NCI-H82 (cell line): Measurements from ENCODE around the gene EIPR1.
A peak's percentile ranks its signal among the peaks of the same experiment; 100 is the strongest.

Source experiments
- DNase-seq: peaks from one replicate; lab custom pipeline; 2025; lab: John Stamatoyannopoulos, UW

Gene EIPR1

DNA sequence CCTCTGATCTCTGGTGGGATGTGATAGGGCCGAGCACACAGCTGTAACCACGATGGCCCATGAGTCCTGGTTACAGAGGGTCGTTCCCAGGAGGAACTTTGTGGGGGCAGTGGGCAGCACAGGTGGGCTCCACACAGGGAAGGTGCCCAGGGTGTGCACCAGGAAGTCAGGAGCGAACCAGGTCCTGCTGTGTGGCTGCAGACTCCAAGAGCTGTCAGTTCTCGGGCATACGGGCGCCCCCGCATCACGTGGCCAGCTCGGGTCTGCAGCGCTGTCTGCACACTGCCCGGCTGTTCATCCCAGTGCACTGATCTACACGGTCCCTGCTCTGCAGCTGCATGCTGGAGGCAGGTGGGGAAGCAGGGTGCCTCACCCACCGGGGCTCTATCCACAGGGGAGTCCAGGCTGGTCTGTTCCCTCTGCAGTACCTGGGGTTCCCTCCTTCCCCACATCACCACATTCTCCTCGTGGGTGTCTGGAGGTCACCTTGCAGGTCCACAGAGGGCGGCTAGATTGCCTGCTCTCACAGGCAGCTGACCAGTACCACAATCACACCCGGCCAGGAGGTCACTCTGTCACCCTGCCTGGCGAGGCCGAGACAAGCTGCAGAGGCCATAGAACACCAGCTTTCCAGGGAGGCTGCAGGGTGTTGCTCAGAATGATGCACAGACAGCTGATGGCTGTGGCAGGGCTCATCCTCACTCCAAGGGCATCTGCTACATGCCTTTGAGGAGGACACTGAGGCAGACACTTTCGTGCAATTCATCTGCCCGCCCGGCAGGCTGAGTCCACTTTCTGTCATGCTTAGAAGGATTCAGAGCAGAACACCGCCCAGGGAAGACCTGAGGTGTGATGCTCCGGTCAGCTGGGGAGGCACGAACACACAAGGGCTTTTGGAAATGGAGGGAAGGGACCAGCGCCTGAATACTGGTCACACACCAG lies 202.7 kb downstream of the EIPR1 start:
- no peak for DNase-seq

DNA sequence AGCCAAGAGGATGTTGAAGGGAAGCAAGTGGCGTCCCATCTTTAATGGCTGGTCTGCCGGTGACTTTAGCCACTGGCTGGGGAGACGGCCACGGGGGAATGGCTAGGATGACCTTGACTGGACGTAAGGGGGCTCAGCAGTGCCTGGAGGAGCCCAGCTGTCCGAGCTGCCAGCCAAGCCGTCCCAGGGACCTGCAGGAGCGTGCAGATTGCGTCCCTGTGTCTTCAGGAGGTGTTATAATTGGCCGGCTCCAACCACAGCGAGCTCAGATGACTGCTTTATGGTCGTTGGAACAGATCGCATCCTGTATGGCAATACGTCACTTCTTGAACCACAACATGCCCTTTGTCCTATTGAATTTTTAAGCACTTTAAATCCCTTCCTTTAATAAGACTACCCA lies 204.6 kb downstream of the EIPR1 start:
- no peak for DNase-seq

DNA sequence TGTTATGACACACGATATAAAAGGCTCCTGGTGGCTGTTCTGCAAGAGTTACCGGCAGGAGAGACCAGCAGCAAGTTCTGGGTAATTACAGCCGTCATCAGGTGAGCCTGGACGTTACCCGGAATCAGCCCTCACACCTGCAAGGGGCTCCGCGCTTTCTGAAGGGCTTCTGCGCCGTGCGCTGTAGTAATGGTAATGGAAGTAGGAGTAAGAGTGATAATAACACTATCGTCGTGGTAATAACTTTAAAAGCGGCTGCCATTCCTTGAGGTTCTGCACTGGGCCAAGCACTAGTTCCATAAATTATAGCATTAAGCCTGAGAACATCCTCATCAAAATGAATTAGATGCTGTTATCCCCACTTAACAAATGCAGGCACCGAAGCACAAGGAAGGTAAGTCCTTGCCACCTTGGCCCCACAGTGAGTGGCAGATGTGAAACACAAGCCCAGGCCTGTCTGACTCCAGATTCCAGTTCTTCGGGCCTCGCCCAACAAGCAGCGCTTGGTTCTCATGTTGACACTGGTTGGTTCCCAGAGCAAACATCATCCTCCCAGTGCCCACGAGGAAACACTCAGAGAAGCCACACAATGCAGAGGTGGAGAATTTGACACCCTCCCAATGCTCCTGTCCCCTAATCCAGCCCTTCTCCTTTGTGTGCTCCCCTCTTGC lies 205.2 kb downstream of the EIPR1 start:
- no peak for DNase-seq

DNA sequence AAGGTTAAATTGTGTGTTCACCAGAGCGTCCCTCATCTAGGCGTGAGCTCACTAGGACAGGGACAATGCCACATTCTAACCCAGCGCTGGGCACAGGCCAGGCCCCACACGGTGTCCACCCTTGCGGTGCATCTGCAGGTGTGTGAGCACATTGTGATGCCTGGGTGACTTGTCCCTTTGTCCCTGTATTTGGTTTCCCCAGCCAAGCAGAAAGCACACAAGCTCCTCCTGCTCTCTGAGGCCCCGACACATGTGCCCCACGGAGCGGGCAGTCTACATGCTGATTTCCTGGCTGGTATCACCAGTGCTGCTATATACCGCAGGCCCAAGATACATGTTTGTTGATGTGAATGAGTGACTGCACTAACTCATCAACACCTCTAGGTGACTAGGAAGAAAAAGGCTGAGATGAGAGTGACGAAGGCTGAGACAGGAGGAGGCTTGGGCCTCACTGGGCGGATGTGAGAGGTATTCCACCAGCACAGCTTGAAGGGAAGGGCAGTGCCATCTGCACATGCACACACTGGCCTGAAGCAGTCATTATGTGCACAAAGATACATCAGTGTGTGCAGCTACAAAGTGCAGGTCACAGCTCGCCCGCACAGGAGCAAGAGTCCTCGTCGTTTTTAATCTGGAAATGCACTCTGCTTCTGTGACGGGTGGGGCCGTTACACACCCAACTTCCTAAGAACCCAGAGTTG lies 205.9 kb downstream of the EIPR1 start:
- DNase-seq = no peak

DNA sequence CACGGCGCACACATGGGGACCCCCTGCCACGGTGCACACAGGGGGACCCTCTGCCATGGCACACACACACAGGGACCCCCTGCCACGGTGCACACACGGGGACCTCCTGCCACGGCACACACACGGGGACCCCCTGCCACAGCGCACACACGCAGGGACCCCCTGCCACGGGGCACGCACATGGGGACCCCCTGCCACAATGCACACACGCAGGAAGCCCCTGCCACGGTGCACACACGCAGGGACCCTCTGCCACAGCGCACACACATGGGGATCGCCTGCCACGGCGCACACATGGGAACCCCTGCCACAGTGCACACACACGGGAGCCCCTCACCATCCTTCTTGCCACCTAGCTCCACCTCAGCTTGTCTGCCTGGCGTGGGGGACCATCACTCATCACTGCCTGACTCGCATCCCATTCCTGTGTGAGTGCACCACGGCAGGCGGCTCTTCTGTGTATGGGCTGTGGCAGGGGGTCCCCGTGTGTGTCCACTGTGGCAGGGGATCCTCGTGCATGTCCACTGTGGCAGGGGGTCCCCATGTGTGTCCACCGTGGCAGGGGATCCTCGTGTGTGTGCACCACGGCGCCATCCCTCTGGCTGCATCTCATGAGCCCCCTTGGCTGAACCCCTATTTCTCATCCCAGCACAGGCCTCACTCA lies 206.7 kb downstream of the EIPR1 start:
- no peak for DNase-seq

DNA sequence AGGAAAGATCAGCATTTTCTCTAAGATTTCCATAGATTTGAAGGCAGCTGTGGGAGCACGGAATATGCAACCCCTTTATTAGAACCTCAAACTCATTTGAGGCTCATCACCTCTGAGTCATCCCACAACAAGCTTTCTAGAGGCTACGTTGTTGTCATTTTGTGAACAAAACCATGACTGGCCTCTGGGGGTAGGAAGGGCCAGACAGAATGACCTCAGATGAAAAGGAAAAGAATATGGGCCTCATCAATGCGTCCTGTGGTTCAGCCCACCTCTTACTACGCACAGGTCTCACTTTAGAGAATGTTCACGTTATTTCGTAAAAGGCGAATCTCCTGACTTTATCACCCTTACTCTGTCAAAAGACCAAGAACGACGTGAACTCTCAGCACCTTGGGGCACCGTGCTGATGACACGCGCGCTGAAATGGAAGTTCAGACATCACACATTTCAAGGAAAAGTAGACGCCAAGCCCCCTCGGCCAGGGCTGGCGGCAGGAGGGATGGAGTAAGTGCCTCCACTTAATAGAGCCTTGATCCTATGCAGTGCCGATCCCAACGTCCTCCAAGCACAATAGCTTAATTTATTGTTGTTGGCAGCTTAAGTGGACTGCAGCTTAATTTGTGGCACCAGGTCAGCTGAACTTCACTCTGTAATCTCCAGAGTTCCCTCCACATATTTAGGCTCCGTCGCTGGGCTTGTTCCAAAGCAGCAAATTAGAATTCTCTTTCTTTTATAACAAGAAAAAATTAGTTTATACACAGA lies 208.3 kb downstream of the EIPR1 start:
- DNase-seq = peak; percentile 21

DNA sequence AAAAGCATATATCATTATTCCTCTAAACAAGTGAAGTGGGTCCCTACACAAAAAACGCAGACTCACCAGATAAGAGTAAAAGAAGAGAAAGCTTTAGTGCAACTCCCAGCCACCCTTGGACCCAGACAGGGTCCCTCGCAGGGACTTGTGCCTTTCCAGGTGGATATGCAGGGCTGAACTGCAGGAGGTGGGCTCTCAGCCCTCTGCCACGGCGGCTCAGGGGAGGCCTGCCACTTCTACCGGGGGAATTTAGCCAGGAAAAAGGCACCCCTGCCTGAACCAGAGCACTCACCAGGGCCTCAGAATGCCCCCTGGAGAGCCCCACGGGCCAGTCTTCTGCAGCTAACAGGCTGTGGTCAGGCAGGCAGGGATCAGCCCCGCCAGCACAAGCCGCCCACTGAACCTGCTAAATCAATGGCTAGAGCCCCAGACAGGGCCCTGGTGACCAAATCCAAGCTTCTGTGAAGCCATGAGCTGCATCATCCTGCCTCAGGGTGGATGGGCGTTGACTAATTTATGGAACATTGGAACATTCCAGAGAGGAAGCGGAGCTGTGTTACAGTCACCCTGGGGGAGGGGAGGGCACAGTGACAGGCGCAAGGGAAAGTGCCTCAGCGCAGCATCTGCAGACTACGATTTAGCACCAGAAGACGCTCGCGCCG lies 209.3 kb downstream of the EIPR1 start:
- no peak for DNase-seq

DNA sequence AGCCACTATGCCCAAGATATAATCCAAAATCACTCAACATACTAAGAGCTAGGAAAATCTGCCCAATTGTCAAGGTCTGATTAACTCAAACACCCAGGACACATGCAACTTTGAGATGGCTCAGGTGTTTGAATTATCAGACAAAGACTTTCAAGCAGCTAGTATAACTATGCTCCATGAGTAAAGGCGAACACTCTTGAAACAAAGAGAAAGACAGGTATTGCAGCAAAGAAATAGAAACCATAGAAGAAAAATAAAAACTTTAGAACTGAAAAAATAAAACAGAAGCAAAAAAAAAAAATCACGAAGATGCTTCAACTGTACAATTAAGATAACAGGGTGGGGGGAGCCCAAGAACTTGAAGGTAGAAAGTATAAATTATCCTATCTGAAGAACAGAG lies 214.2 kb downstream of the EIPR1 start:
- DNase-seq = no peak

DNA sequence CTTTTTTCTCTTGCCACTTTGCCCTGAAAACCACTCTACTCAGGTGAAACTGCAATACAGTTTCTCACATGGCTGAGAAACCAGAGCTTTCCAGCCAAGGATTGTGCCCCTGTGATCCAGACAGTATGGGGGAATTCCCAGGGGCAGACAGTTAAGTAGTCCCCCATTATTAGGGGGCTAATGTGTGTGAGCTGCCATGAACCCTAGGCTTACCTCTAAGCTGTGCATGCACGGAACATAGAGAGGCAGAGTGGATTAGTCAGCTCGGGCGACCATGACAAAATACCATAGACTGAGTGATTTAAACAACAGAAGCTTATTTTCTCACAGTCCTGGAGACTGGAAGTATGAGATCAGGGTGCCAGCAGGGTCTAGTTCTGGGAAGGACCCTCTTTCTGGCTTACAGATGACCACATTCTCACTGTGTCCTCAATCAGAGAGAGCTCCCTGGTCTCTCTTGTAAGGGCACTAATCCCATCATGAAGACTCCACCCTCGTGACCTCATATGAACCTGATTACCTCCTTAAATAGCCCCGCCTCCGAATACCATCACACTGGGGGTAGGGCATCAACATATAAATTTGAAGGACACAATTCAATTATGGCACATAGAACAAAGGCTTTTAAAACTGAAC lies 215.1 kb downstream of the EIPR1 start:
- DNase-seq = peak; percentile 48

DNA sequence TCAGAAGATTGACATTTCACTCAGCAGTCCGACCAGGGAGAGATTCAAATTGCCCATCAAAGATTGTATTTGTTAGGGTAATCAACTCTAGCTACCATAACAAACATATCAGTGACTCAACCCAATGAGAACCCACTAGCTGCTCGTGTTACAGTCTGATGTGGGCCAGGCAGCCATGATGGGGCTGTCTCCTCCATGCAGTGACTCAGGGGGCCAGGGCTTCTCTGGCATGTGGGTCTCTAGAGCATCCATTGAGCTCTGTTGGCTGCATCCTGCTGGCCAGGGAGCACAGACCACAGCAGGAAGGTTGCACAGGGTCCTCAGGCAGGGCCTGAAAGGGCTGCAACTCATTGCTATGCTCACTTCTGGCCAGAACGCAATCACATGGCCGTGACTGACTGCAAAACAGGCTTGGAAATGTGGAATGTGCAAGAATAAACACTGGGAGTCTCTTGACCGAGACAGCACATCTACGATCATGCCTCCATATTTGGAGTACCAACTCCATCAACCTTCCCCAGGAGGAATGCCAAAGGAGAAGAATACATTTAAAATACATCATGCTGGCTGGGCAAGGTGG lies 216.8 kb downstream of the EIPR1 start:
- no peak for DNase-seq

DNA sequence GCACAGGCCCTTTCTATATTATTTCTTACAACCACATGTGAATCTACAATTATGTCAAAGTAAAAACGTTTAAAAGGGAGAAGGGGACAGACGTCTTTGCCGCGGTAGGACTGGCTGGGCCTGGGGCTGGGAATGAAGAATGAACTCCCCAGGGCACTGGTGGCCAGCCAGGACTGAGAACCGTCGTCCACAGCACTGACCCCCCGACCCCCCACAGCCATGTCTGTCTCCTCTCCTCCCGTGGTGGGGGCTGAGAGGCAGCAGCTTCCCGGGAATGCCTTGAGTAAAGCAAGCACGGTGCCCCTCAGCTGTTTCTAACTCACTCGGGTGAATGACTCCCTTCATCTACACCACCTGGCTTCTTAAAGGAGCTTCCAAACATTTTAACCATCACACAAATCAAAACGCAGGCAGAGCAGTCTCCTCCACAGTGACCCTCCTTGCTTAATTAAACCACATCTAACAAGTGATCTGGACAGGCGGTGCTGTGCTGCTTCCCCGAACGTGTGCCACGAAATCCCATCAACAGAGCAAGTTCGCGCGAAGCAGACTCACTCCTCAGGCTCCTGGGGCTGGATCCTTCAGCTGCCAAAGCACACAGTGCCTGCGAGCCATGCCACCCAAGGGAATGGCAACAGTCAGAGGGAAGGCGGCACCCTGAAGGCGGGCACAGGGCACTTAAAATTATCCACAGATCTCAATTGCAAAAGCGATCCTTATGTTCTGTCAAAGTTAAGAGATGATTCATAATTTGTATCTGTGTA lies 217.7 kb downstream of the EIPR1 start:
- DNase-seq = no peak

DNA sequence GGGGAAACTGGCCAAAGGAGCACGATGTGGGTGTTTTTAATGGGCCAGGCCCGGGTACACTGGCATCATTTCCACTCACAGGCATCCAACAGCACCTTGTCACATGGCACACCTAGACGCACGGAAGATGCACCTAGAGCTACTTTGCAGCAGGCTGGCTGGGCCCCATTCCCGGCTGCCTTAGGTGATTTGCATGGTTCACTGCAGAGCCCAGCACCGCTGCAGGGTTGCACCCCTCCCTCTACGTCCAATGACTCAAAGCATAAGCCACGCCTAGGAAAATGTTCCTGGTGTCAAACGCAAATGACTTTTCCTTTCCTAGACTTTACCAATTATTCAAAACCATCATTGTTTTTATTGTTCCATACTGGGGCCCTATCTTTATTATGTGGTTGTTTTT lies 222.9 kb downstream of the EIPR1 start:
- DNase-seq = no peak

DNA sequence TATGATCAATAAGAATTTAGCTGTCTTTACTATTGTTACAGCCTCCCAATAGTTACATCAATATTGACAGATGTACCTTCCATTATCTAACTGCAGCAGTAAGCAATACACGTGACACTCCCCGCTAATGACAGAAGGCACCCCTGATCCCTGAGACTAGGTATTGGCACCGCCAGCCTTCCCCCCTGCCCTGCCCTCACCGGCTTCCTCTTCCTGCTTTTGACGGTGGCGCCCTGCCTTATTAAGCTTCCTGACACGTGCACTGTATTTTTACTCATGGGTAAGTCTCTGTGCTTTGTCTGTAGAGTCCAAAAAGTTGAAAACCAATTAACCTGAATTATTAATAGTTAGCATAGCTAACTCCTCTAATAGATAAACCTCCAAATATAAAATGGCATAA lies 223.5 kb downstream of the EIPR1 start:
- DNase-seq = no peak

DNA sequence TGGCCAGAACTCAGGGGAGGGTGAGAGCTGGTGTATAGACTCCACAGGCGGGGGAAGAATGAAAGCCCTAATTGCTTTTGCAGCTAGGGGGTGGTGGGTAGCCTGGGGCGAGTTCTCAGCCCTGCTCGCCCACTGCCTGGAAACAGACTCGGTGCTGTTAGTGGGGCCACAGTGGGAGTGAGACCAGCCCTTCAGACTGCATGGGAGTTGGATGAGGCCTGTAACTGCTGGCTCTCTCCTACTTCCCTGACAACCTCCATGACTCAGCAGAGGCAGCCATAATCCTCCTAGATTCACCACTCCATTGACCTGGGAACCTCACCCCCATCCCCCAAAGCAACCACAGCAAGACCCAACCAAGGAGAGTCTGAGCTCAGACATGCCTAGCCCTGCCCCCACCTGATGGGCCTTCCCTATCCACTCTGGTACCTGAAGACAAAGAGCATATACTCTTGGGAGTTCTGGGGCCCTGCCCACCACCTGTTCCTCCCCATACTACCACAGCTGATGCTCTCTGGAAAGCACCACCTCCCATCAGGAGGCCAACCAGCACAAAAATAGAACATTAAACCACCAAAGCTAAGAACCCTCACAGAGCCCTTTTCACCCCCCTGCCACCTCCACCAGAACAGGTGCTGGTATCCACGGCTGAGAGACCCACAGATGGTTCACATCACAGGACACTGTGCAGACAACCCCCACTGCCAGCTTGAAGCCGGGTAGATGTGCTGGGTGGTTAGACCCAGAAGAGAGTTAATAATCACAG lies 226.3 kb downstream of the EIPR1 start:
- peak; percentile 42 for DNase-seq

DNA sequence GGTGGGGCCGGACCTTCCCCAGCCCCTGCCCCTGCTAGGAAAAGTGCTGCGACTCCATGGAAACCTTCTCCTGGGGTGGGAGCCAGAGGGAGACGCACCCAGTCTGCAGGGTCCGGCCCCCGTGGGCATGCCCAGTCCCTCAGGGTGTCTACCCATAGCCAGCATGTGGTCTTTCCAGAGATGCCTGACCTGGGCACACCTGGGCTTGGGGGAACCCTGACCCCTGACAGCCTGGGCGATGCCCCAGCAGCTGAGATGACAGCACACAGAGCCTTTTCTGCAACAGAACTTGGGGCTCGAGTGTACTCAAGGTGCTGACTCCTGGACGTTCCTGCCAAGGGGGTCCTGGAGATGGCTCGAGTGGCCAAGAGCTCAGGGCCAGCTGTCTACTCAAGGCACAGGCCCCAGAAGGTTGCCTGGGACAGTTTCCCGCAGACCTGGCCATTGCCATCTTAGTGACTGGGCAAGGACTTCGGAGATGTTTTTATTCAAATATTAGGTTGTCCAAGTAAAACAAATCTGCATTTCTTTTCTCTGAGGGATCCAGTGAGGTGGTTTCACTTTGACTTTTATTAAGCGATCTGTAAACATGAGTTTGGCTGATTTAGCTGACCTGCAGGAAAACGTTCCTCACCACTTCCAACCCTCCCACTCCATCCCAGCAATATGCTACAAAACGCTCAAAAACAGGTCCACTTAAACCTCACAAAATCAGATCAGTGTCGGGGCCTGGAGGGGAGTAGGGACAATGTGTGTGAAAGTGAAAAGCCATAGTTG lies 228.0 kb downstream of the EIPR1 start:
- no peak for DNase-seq

DNA sequence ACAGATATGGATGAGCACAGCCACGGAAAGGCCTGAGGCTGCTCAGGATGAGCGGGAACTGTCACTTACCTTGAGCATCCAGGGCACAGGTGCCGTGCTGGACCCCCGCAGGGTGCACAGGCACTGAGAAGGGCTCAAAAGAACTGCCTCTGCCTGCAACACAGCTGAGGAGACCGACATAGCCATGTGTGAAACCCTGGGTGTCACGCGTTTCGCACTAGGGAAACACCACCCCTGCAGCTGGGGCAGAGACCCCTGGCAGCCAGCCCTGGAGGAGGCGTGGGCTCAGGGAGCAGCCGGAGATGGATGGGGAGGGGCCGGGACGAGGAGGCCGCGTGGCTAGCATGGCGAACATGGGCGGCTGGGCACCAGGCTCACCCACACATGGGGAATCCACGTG lies 228.9 kb downstream of the EIPR1 start:
- DNase-seq = no peak

DNA sequence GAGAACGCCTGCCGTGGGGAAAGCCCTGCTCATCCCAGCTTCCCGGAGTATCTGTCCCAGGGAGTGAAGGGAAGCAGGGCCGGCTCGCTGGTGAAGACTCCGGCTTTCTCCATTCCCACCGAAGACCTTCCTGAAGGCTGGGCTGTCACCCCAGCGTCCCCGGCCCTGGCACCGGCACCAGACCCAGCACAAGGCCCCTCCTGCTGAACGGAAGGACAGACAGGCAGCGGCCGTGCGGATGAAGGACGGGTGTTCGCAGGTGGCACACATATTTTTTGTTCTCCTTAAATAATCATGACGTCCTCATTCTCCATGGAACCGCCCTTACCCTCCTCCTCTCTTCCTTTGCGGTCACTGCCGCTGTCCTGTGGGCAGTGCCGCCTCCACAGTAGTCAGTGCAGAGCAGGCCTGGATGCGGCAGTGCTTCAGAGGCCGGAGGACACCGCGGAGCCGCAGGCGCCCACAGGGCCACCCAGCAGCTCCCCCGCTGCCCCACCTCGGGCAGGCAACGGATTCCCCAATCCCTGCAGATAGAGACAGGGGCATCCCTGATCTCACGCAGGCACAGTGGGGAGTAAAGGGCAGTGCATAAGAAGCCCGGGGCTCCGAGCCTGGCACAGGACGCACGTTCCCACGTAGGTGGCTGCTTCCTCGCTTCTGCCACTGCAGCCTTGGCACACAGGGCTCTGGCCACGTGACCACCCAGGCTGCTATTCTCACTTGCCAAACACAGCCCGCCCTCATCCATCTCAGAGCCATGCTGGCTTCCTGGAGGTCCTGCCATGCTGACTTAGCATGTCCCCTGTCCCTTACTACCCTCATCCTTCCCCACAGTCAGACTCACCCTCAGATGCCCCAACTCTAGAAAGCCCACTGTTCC lies 229.7 kb downstream of the EIPR1 start:
- DNase-seq = no peak
